ENCODE measurements around the gene PI3. TPM values are rescaled to one million over a fixed set of nuclear protein-coding genes. Genes with fewer than 3 reads are reported as not detected.

Gene PI3
- total RNA-seq, 2 experiments from 2014 or later, result not detected

DNA sequence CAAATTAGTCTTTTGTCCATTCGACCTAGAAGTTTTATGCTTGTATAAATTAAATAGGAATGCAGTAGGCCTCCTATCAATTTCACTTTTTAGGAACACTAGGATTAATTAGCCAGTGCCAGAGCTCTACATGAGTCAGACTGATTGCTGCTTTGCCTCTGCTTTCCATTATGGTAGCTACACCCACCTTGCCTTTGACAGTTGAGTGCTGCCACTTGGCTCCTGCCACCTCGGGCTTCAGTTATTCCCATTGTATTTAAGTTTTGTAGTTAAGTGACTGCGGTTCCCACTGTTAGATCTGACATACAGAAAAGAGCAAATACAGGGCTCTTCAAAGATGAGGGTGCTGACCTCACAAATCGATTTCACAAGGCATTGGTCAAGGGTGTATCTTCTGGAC is 33.9 kb upstream of the PI3 start:
- H3K27me3 Mint-ChIP-seq, result peaks cover 3% of the 10 kb centered on the region
- ATAC-seq, result no peak
- H3K27ac Mint-ChIP-seq, result no peak overlapping the region
- ChIA-PET POLR2A (no interaction called here), CTCF (interaction anchor here (0.9 to 4.7 kb wide), 3 partner anchors 29 to 151 kb away, joined by 3 to 79 read pairs (median 25); no protein-coding TSS in a partner anchor)
- no peaks in the 10 kb centered on the region for H3K4me1 Mint-ChIP-seq (ENCODE audit: low read depth)
- no peaks in the 10 kb centered on the region for H3K9me3 Mint-ChIP-seq
- intact Hi-C loops (cut with micrococcal nuclease), result no loop called here
- no peak for DNase-seq
- H3K4me3 Mint-ChIP-seq, result no peak overlapping the region
- TF ChIP-seq, protein P1, sequence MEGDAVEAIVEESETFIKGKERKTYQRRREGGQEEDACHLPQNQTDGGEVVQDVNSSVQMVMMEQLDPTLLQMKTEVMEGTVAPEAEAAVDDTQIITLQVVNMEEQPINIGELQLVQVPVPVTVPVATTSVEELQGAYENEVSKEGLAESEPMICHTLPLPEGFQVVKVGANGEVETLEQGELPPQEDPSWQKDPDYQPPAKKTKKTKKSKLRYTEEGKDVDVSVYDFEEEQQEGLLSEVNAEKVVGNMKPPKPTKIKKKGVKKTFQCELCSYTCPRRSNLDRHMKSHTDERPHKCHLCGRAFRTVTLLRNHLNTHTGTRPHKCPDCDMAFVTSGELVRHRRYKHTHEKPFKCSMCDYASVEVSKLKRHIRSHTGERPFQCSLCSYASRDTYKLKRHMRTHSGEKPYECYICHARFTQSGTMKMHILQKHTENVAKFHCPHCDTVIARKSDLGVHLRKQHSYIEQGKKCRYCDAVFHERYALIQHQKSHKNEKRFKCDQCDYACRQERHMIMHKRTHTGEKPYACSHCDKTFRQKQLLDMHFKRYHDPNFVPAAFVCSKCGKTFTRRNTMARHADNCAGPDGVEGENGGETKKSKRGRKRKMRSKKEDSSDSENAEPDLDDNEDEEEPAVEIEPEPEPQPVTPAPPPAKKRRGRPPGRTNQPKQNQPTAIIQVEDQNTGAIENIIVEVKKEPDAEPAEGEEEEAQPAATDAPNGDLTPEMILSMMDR (IDR thresholded peaks at IDR 0.05), result no peak
- H3K36me3 Mint-ChIP-seq (ENCODE audit: low read depth), result no peaks in the 10 kb centered on the region

GRCh38 chr20:45149062-45149461 is 25.6 kb upstream of the PI3 start:
- Mint-ChIP-seq H3K27me3 (peaks cover 23% of the 10 kb centered on the region), H3K4me3 (no peak overlapping the region), H3K4me1 (ENCODE audit: low read depth) (no peaks in the 10 kb centered on the region), H3K27ac (no peak overlapping the region), H3K9me3 (no peaks in the 10 kb centered on the region), H3K36me3 (ENCODE audit: low read depth) (no peaks in the 10 kb centered on the region)
- DNase-seq (no peak), ATAC-seq (no peak)
- ChIA-PET CTCF (no interaction called here), POLR2A (no interaction called here)
- TF ChIP-seq, protein P1 (IDR thresholded peaks at IDR 0.05), result no peak
- intact Hi-C loops (cut with micrococcal nuclease), result no loop called here

DNA sequence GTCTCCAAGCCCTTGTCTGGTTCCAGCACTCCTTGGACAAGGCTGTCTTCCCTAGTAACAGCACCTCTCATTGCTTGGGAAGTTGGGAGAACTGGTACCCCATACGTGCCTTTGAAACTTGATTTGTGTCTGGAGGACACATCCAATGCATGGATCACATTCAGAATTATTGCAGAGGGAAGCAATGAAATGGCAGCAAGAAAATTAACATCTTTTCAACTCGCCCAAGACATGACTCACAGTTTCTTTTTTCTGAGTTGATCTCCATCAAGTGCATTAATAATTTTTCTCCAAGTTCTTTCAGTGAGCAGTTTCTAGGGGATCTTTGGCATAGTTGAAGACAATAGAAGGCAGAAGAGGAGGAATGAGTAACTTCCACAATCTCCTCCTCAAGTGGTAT is 22.3 kb upstream of the PI3 start:
- no peaks in the 10 kb centered on the region for H3K36me3 Mint-ChIP-seq (ENCODE audit: low read depth)
- CTCF ChIA-PET, result interaction anchor here (1.0 to 2.2 kb wide), 2 partner anchors 13 kb away, joined by 5 to 9 read pairs; no protein-coding TSS in a partner anchor
- no peak for ATAC-seq
- intact Hi-C loops (cut with micrococcal nuclease), result no loop called here
- H3K27me3 Mint-ChIP-seq, result peaks cover 23% of the 10 kb centered on the region
- H3K4me3 Mint-ChIP-seq, result no peak overlapping the region
- H3K9me3 Mint-ChIP-seq, result no peaks in the 10 kb centered on the region
- no peaks in the 10 kb centered on the region for H3K4me1 Mint-ChIP-seq (ENCODE audit: low read depth)
- no peak for DNase-seq
- POLR2A ChIA-PET, result no interaction called here
- H3K27ac Mint-ChIP-seq, result no peak overlapping the region
- TF ChIP-seq, protein P1 (IDR thresholded peaks at IDR 0.05), result no peak

DNA sequence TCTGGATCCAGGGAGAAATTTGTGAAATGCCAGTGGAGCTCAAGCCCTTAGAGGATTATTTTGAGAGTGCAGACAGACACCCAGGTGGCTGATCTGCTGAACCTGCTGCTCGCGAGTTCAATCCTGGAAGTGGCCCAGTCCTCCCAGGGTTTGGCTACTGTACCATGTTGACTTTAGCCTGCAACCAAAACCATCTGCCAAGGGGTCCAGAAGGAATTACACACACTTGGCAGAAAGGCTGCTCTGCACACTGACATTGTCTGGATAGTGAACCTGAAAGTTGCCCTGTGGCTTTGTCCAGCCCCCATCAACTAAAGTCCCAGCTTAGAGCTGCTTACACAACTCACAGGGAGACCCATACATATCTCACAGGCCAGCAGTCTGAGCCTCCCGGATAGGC is 21.6 kb upstream of the PI3 start:
- Mint-ChIP-seq H3K36me3 (ENCODE audit: low read depth) (no peaks in the 10 kb centered on the region), H3K27me3 (peaks cover 21% of the 10 kb centered on the region), H3K4me3 (no peak overlapping the region), H3K27ac (no peak overlapping the region), H3K9me3 (peaks cover 2% of the 10 kb centered on the region), H3K4me1 (ENCODE audit: low read depth) (no peaks in the 10 kb centered on the region)
- POLR2A ChIA-PET, result no interaction called here
- intact Hi-C loops (cut with micrococcal nuclease), result no loop called here
- ATAC-seq, result no peak
- CTCF ChIA-PET, result interaction anchor here (0.6 to 1.0 kb wide), 3 partner anchors 14 to 141 kb away, joined by 3 to 5 read pairs (median 4); no protein-coding TSS in a partner anchor
- no peak for DNase-seq
- TF ChIP-seq, protein P1 (IDR thresholded peaks at IDR 0.05), result no peak

DNA sequence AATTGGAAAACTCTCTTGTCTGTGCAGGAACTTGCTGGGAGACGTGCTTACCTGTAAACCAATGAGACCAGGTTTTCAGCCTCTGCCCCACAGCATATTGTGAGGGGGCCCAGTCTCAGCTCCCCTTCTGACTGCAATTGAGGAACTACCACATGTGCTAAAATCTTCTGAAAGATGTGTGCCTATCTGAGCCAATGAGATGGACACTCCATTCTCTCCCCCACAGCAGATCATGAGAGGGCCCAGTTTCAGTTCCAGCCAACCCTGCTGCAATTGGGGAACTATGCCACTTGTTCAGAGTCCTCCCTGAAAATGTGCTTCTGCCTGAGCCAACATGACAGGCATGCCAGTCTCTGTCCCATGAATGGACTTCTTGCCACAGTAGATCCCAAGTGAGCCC is 20.9 kb upstream of the PI3 start:
- Mint-ChIP-seq H3K27ac (no peak overlapping the region), H3K4me3 (no peak overlapping the region), H3K4me1 (ENCODE audit: low read depth) (no peaks in the 10 kb centered on the region), H3K36me3 (ENCODE audit: low read depth) (no peaks in the 10 kb centered on the region), H3K9me3 (peaks cover 8% of the 10 kb centered on the region), H3K27me3 (peaks cover 18% of the 10 kb centered on the region)
- POLR2A ChIA-PET, result no interaction called here
- intact Hi-C loops (cut with micrococcal nuclease), result no loop called here
- CTCF ChIA-PET, result interaction anchor here (0.6 kb wide), 1 partner anchor 109 kb away, joined by 3 read pairs; no protein-coding TSS in a partner anchor
- TF ChIP-seq, protein P1 (IDR thresholded peaks at IDR 0.05), result no peak
- no peak for ATAC-seq
- no peak for DNase-seq

Measured in activated CD8-positive, alpha-beta T cell treated with anti-CD3 and anti-CD28 coated beads for 36 hours (primary cell).